Activated naive CD8-positive, alpha-beta T cell treated with anti-CD3 and anti-CD28 coated beads, Interleukin-2, amount 50 U/mL, for 24 hours (primary cell): Measurements from ENCODE around the gene CBLN3.
A peak's percentile ranks its signal among the peaks of the same experiment; 100 is the strongest.

Experiments
- ATAC-seq: fragments of 150-1000 bp; cut with Tn5 transposase; one replicate; pipeline ENCODE4 v1.10.0; 2021
- DNase-seq: peaks from one replicate; pipeline ENCODE4 v3.0.0; 2021
- H3K27ac Mint-ChIP-seq: one replicate; pipeline ENCODE4 v1.8.0; 2021; ENCODE audit warnings: mild to moderate bottlenecking, mixed read lengths
- H3K27me3 Mint-ChIP-seq: one replicate; pipeline ENCODE4 v1.8.0; 2021; ENCODE audit warnings: mixed read lengths
- H3K36me3 Mint-ChIP-seq: one replicate; pipeline ENCODE4 v1.8.0; 2021; ENCODE audit warnings: low read depth, mixed read lengths
- H3K4me1 Mint-ChIP-seq: one replicate; pipeline ENCODE4 v1.8.0; 2021; ENCODE audit warnings: mixed read lengths
- H3K4me3 Mint-ChIP-seq: one replicate; pipeline ENCODE4 v1.8.0; 2021; ENCODE audit warnings: mild to moderate bottlenecking, moderate library complexity, mixed read lengths
- H3K9me3 Mint-ChIP-seq: one replicate; pipeline ENCODE4 v1.8.0; 2021; ENCODE audit warnings: mixed read lengths

CBLN3 gene

DNA sequence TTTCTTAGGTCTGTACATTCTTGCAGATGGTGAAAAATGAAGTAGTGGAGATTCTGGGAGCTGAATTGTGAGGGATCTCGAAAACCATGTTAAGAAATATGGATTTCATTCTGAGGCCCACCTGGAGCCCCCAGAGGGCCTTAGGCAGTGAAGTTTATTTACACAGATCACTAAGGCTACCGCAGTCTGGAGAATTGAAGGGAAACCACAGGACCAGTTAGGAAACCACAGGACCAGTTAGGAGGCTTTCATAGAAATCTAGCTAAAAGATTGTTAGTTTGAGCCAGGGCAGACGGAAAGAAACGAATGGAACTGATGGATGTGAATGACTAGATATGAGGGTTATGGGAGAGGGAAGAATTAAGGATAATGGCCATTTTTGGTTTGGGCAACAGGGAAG lies 7.2 kb downstream of the CBLN3 start:
- no peak for ATAC-seq
- Mint-ChIP-seq H3K9me3 (no peaks in the 10 kb centered on the region), H3K27ac (no peak overlapping the region), H3K36me3 (no peaks in the 10 kb centered on the region), H3K4me3 (no peak overlapping the region), H3K4me1 (peaks cover 14% of the 10 kb centered on the region), H3K27me3 (peaks cover 5% of the 10 kb centered on the region)
- DNase-seq: no peak

DNA sequence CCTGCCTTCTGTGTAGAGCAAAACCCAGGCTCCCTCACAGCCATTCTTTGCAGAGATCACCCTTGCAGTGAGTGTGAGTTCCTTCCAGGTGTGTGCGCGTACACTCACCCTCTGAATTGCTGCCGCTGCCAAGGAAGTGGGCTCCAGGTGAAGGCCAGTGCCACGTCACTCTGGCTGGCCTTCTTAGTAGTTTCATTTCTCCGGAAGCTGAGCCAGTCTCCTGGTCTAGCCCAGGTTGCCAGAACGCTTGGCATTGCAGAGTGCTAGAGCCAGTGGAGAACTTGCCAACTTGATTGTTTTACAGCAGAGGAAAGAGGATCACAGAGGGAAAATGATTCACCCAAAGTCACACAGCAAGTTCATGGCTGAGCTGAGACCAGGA lies 11.0 kb downstream of the CBLN3 start:
- no peak overlapping the region for H3K4me3 Mint-ChIP-seq
- no peak for ATAC-seq
- H3K27me3 Mint-ChIP-seq: peaks cover 7% of the 10 kb centered on the region
- no peak overlapping the region for H3K27ac Mint-ChIP-seq
- H3K36me3 Mint-ChIP-seq: no peaks in the 10 kb centered on the region
- H3K4me1 Mint-ChIP-seq: no peaks in the 10 kb centered on the region
- no peak for DNase-seq
- no peaks in the 10 kb centered on the region for H3K9me3 Mint-ChIP-seq

DNA sequence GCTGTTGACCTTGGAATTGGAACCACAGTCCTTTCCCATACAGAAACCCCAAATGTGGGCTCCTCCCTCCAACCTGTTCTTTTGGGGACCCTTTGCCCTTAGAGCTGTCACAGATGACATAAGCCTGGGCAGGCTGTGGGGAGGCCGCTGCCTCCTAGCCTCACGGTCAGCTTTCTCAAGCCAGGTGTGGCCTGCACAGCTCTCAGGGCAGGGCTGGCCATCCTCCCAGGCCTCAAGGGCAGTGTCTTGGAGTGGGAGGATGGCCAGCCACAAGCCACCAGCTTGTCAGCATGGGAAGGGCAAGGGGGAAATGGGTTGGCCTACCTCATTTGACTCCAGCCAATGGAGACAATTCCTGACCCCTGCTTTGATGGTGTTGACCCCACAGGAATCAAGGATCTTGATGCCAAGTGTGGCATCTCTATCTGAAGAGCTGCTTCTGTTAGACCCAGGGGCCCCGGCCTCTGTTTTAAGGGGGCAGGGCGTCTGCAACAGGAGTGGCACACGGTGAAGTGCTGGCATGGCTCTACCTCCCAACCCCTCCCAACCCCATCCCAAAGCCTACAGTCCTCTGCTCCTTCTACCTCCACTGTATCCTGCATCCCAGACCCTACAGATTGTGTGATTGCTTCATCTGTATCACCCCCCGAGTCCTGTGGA lies 11.5 kb downstream of the CBLN3 start:
- Mint-ChIP-seq H3K36me3 (no peaks in the 10 kb centered on the region), H3K4me1 (no peaks in the 10 kb centered on the region), H3K27ac (no peak overlapping the region), H3K4me3 (no peak overlapping the region), H3K27me3 (peaks cover 7% of the 10 kb centered on the region), H3K9me3 (no peaks in the 10 kb centered on the region)
- DNase-seq (no peak), ATAC-seq (no peak)

DNA sequence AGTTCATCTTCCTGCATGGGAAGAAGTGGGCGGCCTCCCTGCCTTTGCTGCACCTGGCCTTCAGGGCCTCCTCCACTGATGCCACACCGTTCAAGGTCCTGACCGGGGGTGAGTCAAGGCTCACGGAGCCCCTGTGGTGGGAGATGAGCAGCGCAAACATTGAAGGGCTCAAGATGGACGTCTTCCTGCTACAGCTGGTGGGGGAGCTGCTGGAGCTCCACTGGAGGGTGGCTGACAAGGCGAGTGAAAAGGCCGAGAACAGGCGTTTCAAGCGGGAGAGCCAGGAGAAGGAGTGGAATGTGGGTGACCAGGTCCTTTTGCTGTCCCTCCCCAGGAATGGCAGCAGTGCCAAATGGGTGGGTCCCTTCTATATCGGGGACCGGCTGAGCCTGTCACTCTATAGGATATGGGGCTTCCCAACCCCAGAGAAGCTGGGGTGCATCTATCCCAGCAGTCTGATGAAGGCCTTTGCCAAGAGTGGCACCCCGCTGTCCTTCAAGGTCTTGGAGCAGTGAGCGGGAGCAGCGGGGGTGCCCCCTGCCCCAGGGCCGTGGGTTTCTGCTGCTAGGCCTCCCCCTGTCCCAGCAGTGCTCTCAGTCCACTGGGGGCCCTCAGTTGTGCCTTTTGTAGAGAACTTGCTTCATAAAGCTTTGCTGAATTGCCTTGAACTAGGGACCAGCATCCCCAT lies 12.4 kb downstream of the CBLN3 start:
- Mint-ChIP-seq H3K4me1 (no peaks in the 10 kb centered on the region), H3K27me3 (peaks cover 7% of the 10 kb centered on the region), H3K27ac (no peak overlapping the region), H3K9me3 (no peaks in the 10 kb centered on the region), H3K4me3 (no peak overlapping the region), H3K36me3 (no peaks in the 10 kb centered on the region)
- DNase-seq: no peak
- ATAC-seq: no peak

DNA sequence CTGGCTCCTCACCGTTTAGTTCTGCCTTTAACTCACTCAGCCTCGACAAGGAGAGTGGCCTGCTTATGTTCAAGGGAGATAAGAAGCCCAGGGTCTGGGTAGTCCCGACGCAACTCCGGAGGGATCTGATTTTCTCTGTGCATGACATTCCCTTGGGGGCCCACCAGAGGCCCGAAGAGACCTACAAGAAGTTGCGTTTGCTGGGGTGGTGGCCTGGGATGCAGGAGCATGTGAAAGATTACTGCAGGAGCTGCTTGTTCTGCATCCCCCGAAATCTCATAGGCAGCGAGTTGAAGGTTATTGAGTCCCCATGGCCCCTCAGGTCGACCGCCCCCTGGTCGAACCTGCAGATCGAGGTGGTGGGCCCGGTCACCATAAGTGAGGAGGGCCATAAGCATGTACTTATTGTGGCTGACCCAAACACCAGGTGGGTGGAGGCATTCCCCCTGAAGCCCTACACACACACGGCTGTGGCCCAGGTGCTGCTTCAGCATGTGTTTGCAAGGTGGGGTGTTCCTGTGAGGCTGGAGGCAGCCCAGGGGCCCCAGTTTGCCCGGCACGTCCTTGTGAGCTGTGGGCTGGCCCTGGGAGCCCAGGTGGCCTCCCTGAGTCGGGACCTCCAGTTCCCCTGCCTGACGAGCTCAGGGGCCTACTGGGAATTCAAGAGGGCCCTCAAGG lies 13.1 kb downstream of the CBLN3 start:
- DNase-seq: no peak

DNA sequence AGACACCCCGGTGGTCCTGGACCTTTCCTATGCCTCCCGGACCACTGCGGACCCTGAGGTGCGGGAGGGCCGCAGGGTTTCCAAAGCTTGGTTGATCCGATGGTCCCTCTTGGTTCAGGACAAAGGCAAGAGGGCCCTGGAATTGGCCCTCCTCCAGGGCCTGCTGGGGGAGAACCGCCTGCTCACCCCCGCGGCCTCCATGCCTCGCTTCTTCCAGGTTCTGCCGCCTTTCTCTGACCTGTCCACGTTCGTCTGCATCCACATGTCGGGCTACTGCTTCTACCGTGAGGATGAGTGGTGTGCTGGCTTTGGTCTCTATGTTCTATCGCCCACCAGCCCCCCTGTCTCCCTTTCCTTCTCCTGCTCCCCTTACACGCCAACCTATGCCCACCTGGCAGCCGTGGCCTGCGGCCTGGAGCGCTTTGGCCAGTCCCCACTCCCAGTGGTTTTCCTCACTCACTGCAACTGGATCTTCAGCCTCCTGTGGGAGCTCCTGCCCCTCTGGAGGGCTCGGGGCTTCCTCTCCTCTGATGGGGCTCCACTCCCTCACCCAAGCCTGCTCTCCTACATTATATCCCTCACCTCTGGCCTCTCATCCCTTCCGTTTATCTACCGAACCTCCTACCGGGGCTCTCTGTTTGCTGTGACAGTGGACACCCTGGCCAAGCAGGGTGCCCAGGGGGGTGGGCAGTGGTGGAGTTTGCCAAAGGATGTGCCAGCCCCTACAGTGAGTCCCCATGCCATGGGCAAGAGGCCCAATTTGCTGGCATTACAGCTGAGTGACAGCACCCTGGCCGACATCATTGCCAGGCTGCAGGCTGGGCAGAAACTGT lies 13.8 kb downstream of the CBLN3 start:
- no peak for ATAC-seq
- Mint-ChIP-seq H3K9me3 (no peaks in the 10 kb centered on the region), H3K27ac (no peak overlapping the region), H3K4me3 (no peak overlapping the region), H3K27me3 (peaks cover 7% of the 10 kb centered on the region), H3K4me1 (no peaks in the 10 kb centered on the region), H3K36me3 (no peaks in the 10 kb centered on the region)
- no peak for DNase-seq

More for the DNA sequence above, 13.1 kb downstream of the CBLN3 start:
- no peak for ATAC-seq
- H3K9me3 Mint-ChIP-seq: no peaks in the 10 kb centered on the region
- H3K27ac Mint-ChIP-seq: no peak overlapping the region
- no peaks in the 10 kb centered on the region for H3K4me1 Mint-ChIP-seq
- peaks cover 7% of the 10 kb centered on the region for H3K27me3 Mint-ChIP-seq
- H3K4me3 Mint-ChIP-seq: no peak overlapping the region
- H3K36me3 Mint-ChIP-seq: no peaks in the 10 kb centered on the region

DNA sequence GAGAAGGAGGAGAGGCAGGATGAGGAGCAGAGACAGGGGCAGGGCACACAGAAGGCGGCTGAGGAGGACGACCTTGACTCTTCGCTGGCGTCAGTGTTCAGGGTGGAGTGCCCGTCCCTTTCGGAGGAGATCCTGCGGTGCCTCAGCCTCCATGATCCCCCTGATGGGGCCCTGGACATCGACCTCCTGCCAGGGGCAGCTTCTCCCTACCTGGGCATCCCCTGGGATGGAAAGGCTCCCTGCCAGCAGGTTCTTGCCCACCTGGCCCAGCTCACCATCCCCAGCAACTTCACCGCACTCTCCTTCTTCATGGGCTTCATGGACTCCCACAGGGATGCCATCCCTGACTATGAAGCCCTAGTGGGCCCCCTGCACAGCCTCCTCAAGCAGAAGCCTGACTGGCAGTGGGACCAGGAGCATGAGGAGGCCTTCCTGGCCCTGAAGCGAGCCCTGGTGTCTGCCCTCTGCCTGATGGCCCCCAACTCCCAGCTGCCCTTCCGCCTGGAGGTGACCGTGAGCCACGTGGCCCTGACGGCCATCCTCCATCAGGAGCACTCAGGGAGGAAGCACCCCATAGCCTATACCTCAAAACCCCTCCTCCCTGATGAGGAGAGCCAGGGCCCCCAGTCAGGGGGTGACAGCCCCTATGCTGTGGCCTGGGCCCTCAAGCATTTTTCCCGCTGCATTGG lies 14.6 kb downstream of the CBLN3 start:
- H3K4me1 Mint-ChIP-seq: no peaks in the 10 kb centered on the region
- ATAC-seq: no peak
- H3K36me3 Mint-ChIP-seq: no peaks in the 10 kb centered on the region
- no peak overlapping the region for H3K4me3 Mint-ChIP-seq
- no peak overlapping the region for H3K27ac Mint-ChIP-seq
- DNase-seq: no peak
- no peaks in the 10 kb centered on the region for H3K9me3 Mint-ChIP-seq
- peaks cover 7% of the 10 kb centered on the region for H3K27me3 Mint-ChIP-seq

DNA sequence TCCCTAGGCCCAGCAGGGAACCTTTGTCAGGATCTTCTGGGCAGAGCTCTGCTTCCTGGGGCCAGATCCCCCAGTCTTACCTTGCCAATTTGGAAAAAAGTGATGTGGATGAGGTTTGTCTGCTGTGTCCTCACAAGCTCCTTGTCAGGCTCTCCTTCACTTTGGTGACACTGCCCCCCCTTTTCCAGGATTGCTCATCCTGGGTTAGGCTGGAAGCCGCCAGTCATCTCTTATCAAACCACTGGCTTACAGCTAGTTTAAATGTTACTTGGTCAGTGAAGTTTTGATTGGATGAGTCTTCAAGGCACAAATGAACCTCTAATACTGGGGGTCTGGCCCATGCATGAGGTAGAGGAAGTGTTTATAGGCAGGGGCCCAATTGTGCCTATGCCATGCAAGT lies 15.4 kb downstream of the CBLN3 start:
- H3K9me3 Mint-ChIP-seq: no peaks in the 10 kb centered on the region
- ATAC-seq: no peak
- H3K4me1 Mint-ChIP-seq: no peaks in the 10 kb centered on the region
- no peak overlapping the region for H3K27ac Mint-ChIP-seq
- DNase-seq: no peak
- peaks cover 7% of the 10 kb centered on the region for H3K27me3 Mint-ChIP-seq
- no peak overlapping the region for H3K4me3 Mint-ChIP-seq
- no peaks in the 10 kb centered on the region for H3K36me3 Mint-ChIP-seq

DNA sequence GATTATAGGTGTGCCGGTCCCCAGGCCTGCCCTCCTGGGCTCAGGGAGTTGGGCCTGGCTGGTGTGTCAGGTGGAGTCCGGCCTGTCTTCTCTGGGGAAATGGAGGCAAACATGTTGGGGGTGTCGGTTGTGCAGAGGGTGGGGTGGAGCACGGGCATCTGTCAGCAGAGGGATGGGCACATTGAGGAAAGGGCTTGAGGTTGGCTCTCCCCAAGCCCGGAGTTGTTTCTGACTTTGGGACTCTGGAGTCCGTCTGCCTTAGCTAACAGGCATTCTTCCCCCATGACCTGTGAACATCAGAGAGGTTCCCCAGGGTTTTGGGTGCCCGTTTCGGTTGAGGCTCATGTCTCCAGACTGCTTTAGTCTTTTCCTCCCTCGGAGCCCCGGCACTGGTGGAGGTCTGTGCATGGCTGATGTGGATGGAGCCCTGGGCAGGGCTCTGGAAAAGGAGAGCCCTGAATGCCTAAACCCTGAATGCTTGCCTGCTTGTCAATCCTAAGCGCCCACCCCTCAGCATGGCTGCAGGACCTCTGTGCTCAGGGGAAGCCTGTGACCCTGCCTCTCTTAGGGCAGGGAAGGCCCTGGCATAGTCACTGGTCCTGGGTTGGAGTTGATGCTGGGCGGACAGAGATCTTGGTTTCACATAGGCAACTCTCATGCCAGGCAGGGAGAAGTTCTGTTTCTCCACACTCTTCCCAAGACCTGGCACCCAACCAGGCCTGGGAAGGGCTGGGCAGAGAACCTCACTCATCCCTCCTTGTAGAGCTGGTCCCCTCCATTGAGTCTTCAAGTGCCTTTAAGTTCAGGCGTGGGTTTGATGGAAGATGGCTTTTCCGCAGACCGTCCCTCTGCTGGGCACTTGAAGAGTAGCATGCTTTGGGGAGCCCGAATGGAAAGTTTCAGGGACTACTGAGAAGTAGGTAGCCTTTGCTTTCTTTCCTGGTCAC lies 17.8 kb downstream of the CBLN3 start:
- Mint-ChIP-seq H3K9me3 (no peaks in the 10 kb centered on the region), H3K27ac (no peak overlapping the region), H3K36me3 (no peaks in the 10 kb centered on the region), H3K4me3 (no peak overlapping the region), H3K4me1 (no peaks in the 10 kb centered on the region), H3K27me3 (no peaks in the 10 kb centered on the region)
- peak; percentile 39 for DNase-seq
- peak; percentile 59 for ATAC-seq

DNA sequence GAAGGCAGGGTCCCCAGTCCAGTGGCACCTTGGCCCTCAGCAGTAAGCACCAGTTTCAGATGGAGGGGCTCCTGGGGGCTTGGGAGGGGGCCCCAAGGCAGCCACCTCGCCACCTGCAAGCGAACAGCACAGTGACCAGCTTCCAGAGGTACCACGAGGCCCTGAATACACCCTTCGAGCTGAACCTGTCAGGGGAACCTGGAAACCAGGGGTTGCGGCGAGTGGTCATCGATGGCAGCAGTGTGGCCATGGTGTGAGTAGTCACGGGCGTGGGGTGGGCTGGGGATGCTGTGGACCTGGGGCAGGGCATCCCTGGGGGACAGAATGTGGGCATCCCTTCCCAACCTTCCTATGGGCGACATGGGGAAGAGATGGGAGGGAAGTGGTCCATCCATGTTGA lies 19.5 kb downstream of the CBLN3 start:
- Mint-ChIP-seq H3K27me3 (peaks cover 2% of the 10 kb centered on the region), H3K27ac (no peak overlapping the region), H3K4me1 (no peaks in the 10 kb centered on the region), H3K36me3 (no peaks in the 10 kb centered on the region), H3K4me3 (no peak overlapping the region), H3K9me3 (no peaks in the 10 kb centered on the region)
- no peak for DNase-seq
- no peak for ATAC-seq

DNA sequence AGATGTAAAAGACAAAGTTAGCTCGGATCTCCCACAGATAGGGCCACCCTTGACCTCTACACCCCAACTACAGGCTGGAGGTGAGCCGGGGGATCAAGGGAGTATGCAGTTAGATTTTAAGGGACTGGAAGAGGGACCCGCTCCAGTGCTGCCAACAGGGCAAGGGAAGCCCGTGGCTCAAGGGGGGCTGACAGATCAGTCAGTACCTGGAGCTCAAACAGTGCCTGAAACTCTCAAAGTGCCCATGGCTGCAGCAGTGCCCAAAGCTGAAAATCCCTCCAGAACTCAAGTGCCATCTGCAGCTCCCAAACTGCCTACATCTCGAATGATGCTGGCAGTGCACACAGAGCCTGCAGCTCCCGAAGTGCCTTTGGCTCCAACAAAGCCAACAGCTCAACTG lies 20.3 kb downstream of the CBLN3 start:
- H3K9me3 Mint-ChIP-seq: no peaks in the 10 kb centered on the region
- H3K27me3 Mint-ChIP-seq: peaks cover 2% of the 10 kb centered on the region
- no peak overlapping the region for H3K4me3 Mint-ChIP-seq

DNA sequence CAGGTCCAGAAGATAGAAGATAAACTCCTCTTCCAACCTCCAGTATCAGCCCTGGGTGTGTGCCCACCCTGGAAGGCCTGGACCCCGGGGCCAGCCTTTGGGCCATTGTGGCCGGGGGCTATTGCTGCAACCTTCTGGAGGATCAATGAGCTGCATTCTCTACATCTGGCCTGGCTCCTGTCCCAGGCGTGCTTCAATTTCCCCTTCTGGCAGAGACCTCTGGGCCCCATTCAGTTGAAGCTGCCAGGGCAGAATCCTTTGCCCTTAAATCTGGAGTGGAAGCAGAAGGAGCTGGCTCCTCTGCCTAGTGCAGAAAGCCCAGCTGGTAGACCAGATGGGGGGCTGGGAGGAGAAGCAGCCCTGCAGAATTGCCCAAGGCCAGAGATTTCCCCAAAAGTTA lies 20.7 kb downstream of the CBLN3 start:
- Mint-ChIP-seq H3K4me3 (no peak overlapping the region), H3K4me1 (no peaks in the 10 kb centered on the region), H3K9me3 (no peaks in the 10 kb centered on the region), H3K27me3 (peaks cover 2% of the 10 kb centered on the region), H3K27ac (no peak overlapping the region), H3K36me3 (no peaks in the 10 kb centered on the region)
- ATAC-seq (no peak), DNase-seq (no peak)

More for the DNA sequence above, 20.3 kb downstream of the CBLN3 start:
- no peak for ATAC-seq
- Mint-ChIP-seq H3K27ac (no peak overlapping the region), H3K36me3 (no peaks in the 10 kb centered on the region), H3K4me1 (no peaks in the 10 kb centered on the region)
- DNase-seq: no peak

DNA sequence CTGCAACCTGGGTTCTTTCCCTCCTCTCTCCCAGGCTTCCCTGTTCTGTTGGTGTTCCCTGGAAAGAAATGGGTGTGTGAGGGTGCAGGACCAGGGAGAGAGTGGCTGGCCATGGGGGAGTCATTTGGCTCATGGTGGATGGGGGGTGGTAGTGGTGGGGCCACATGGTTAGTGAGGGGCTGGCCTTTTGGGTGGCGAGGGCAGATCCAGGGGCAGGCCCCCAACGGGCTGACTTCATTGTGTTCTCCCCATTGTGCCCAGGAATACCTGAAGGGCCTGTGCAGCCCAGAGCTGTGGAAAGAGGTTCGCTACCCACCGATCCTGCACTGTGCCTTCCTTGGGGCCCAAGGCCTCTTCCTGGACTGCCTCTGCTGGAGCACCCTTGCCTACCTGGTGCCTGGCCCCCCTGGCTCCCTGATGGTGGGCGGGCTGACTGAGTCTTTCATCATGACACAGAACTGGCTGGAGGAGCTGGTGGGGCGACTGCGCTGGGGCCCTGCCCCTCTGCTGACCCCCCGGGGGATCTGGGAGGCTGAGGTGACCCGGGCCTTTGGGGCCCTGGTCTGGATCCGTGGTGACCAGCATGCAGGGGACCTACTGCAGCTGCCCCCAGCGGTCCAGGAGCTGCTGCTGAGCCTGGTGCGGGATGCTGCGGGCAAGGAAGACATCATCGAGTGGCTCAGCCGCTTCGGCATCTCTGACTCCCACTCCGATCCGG lies 21.7 kb downstream of the CBLN3 start:
- ATAC-seq (no peak), DNase-seq (no peak)
- Mint-ChIP-seq H3K36me3 (no peaks in the 10 kb centered on the region), H3K27me3 (peaks cover 2% of the 10 kb centered on the region), H3K4me1 (no peaks in the 10 kb centered on the region), H3K9me3 (no peaks in the 10 kb centered on the region), H3K27ac (no peak overlapping the region), H3K4me3 (no peak overlapping the region)
